Stimulated activated CD4-positive, alpha-beta T cell treated with anti-CD3 and anti-CD28 coated beads, Interleukin-1b, Interleukin-23, amount 100 ng/mL, for 48 hours (primary cell): ENCODE measurements around the gene RPUSD2.

Experiments
- DNase-seq: peaks from one replicate; pipeline ENCODE4 v3.0.0-alpha.2; 2020

Gene RPUSD2

DNA sequence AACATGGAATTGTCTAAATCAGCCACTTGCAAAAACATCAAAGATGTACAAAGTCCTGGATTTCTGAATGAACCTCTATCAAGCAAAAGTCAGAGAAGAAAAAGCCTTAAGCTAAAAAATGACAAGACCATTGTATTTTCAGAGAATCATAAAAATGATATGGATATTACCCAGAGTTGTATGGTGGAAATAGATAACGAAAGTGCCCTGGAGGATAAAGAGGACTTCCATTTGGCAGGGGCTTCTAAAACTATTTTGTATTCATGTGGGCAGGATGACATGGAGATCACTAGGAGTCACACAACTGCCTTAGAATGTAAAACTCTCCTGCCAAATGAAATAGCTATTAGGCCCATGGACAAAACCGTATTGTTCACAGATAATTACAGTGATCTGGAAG, 54.3 kb downstream of the RPUSD2 start:
- DNase-seq: no peak
